ENCODE data around the gene PLCD3.

GRCh38 chr17:45123076-45123770, 9.1 kb downstream of the PLCD3 start:
- TF ChIP-seq POLR2AphosphoS5 (IDR thresholded peaks at IDR 0.05; ENCODE audit: insufficient read depth in 1 of 2, low read depth in 1 of 2) = no peak
- TF ChIP-seq CTCF (IDR thresholded peaks at IDR 0.05) = no peak
